GM23248 (cell line): Measurements from ENCODE around the gene RPRD1B. TPM values are rescaled to one million over a fixed set of nuclear protein-coding genes. Genes with fewer than 3 reads are reported as not detected.

Source experiments
- DNase-seq: peaks from one replicate; pipeline ENCODE4 v3.0.0-alpha.2; 2015
- H2AFZ ChIP-seq: fragments of 200-600 bp; sonication (generic); 2 replicates; pipeline ENCODE4 v1.6.1; 2016; ENCODE audit warnings: antibody characterized with exemption
- H3F3A ChIP-seq: fragments of 200-600 bp; sonication (generic); 2 replicates; pipeline ENCODE4 v1.6.1; 2016; ENCODE audit warnings: mild to moderate bottlenecking, antibody characterized with exemption, mixed run types; ENCODE audit not compliant: insufficient read depth
- H3K27ac ChIP-seq: fragments of 200-600 bp; sonication (generic); 2 replicates; pipeline ENCODE4 v1.5.1; 2016; ENCODE audit warnings: mild to moderate bottlenecking
- H3K27me3 ChIP-seq: fragments of 200-600 bp; sonication (generic); replicated peaks from 2 replicates; pipeline ENCODE4 v1.6.1; 2016; ENCODE audit warnings: mild to moderate bottlenecking; ENCODE audit not compliant: insufficient read depth
- H3K36me3 ChIP-seq: fragments of 200-600 bp; sonication (generic); 2 replicates; pipeline ENCODE4 v1.6.1; 2016; ENCODE audit warnings: low read depth, mild to moderate bottlenecking
- H3K4me1 ChIP-seq: fragments of 200-600 bp; sonication (generic); 2 replicates; pipeline ENCODE4 v1.6.1; 2016; ENCODE audit warnings: mild to moderate bottlenecking; ENCODE audit not compliant: insufficient read depth
- H3K4me2 ChIP-seq: fragments of 200-600 bp; sonication (generic); one replicate; pipeline ENCODE4 v1.6.1; 2016; ENCODE audit warnings: mild to moderate bottlenecking; ENCODE audit not compliant: unreplicated experiment
- H3K4me3 ChIP-seq: fragments of 200-600 bp; sonication (generic); 2 replicates; pipeline ENCODE4 v1.5.1; 2016; ENCODE audit warnings: mild to moderate bottlenecking
- H3K79me2 ChIP-seq: fragments of 200-600 bp; sonication (generic); 2 replicates; pipeline ENCODE4 v1.6.1; 2016; ENCODE audit warnings: mild to moderate bottlenecking; ENCODE audit not compliant: insufficient read depth
- H3K9ac ChIP-seq: fragments of 200-600 bp; sonication (generic); 2 replicates; pipeline ENCODE4 v1.6.1; 2016; ENCODE audit warnings: mild to moderate bottlenecking
- H3K9me2 ChIP-seq: fragments of 200-600 bp; sonication (generic); 2 replicates; pipeline ENCODE4 v1.6.1; 2016; ENCODE audit warnings: mixed run types, mild to moderate bottlenecking, moderate library complexity; ENCODE audit not compliant: insufficient read depth
- H3K9me3 ChIP-seq: fragments of 200-600 bp; sonication (generic); one replicate; pipeline ENCODE4 v1.6.1; 2017; ENCODE audit warnings: low read depth
- H4K20me1 ChIP-seq: fragments of 200-600 bp; sonication (generic); 2 replicates; pipeline ENCODE4 v1.6.0; 2016; ENCODE audit not compliant: insufficient read depth
- EZH2 ChIP-seq: fragments of 200-600 bp; sonication (generic); IDR thresholded peaks from 2 replicates; pipeline ENCODE4 v1.6.1; 2018; ENCODE audit warnings: antibody characterized with exemption, mild to moderate bottlenecking; ENCODE audit not compliant: insufficient read depth, poor library complexity, severe bottlenecking
- EZH2phosphoT487 ChIP-seq: fragments of 200-600 bp; sonication (generic); IDR thresholded peaks from 2 replicates; pipeline ENCODE4 v1.6.1; 2018; ENCODE audit warnings: antibody characterized with exemption, moderate library complexity, mild to moderate bottlenecking, low read depth; ENCODE audit not compliant: insufficient read depth
- WGBS, 2 experiments: methylation state at CpG; one replicate each; pipeline ENCODE4 v1.1.6; 2015 to 2017; ENCODE audit warnings: low lambda C conversion rate in 2 of 2, low coverage in 1 of 2; ENCODE audit errors: missing lambda C conversion rate in 2 of 2; 5-methylcytosine and 5-hydroxymethylcytosine counted together
- in situ Hi-C: fragments of 300-500 bp; cut with MboI; formaldehyde crosslinking; loops from 2 replicates; pipeline ENCODE4 v1.15.0; 2020
- polyA plus RNA-seq: library from polyadenylated mRNA; unstranded; fragments of >200 nt; fragmentation: Nextera tagmentation; extraction: Ambion mirVana; gene quantifications from 2 replicates; pipeline ENCODE4 v1.2.1, GENCODE V29; 2016
- total RNA-seq: library from RNA; depleted of rRNA; stranded (reverse); fragments of >200 nt; shearing (Covaris generic); gene quantifications from 2 replicates; pipeline ENCODE4 v1.2.3, GENCODE V29; 2014

The RPRD1B gene
- total and polyA plus RNA-seq, 2 experiments from 2014 or later = 13.5 to 15.6 TPM

- no peaks in the 10 kb centered on the region for H3K9me2 ChIP-seq
- no peak overlapping the region for H3K4me2 ChIP-seq
- no peaks in the 10 kb centered on the region for H3K36me3 ChIP-seq
- peaks cover 45% of the 10 kb centered on the region for H3F3A ChIP-seq
- TF ChIP-seq EZH2 (no peak), EZH2phosphoT487 (no peak)
- H3K27me3 ChIP-seq = no peaks in the 10 kb centered on the region
- no peak overlapping the region for H3K9ac ChIP-seq
- H3K4me1 ChIP-seq = peaks cover 36% of the 10 kb centered on the region
- H3K4me3 ChIP-seq = no peak overlapping the region
- no peaks in the 10 kb centered on the region for H3K79me2 ChIP-seq
- in situ Hi-C loops = no loop called here
- no peaks in the 10 kb centered on the region for H4K20me1 ChIP-seq
- H3K27ac ChIP-seq = no peak overlapping the region
- no peak for DNase-seq
- no peaks in the 10 kb centered on the region for H3K9me3 ChIP-seq
- no peak overlapping the region for H2AFZ ChIP-seq
- WGBS, 2 experiments = 94 to 95% methylated on average over 8 of the region's 8 CpGs
These were observed 78.1 kb downstream of the RPRD1B start for GRCh38 chr20:38111366-38112232.

- 94 to 99% methylated on average over 9 to 14 of the region's 14 CpGs for WGBS, 2 experiments
These were observed 78.8 kb downstream of the RPRD1B start for GRCh38 chr20:38112261-38112929.

GRCh38 chr20:38112930-38113294, 79.4 kb downstream of the RPRD1B start:
- DNase-seq = no peak
- H3K9me3 ChIP-seq = no peaks in the 10 kb centered on the region
- in situ Hi-C loops = no loop called here
- H3K27me3 ChIP-seq = no peaks in the 10 kb centered on the region
- no peak overlapping the region for H3K27ac ChIP-seq
- no peaks in the 10 kb centered on the region for H4K20me1 ChIP-seq
- H2AFZ ChIP-seq = no peak overlapping the region
- TF ChIP-seq EZH2 (no peak), EZH2phosphoT487 (no peak)
- no peak overlapping the region for H3K4me2 ChIP-seq
- H3K79me2 ChIP-seq = no peaks in the 10 kb centered on the region
- H3F3A ChIP-seq = peaks cover 57% of the 10 kb centered on the region
- no peaks in the 10 kb centered on the region for H3K9me2 ChIP-seq
- H3K4me1 ChIP-seq = peaks cover 42% of the 10 kb centered on the region
- WGBS, 2 experiments = 98% methylated on average over 8 of the region's 8 CpGs
- H3K9ac ChIP-seq = no peak overlapping the region
- H3K36me3 ChIP-seq = no peaks in the 10 kb centered on the region
- H3K4me3 ChIP-seq = no peak overlapping the region

More at GRCh38 chr20:38112261-38112929, 78.8 kb downstream of the RPRD1B start:
- H3K4me1 ChIP-seq = peaks cover 38% of the 10 kb centered on the region
- H3K27me3 ChIP-seq = no peaks in the 10 kb centered on the region
- no peaks in the 10 kb centered on the region for H3K9me3 ChIP-seq
- no peak overlapping the region for H3K9ac ChIP-seq
- no peaks in the 10 kb centered on the region for H3K9me2 ChIP-seq
- TF ChIP-seq EZH2phosphoT487 (no peak), EZH2 (no peak)
- H2AFZ ChIP-seq = no peak overlapping the region
- no peaks in the 10 kb centered on the region for H3K36me3 ChIP-seq
- no peaks in the 10 kb centered on the region for H3K79me2 ChIP-seq
- no peaks in the 10 kb centered on the region for H4K20me1 ChIP-seq
- in situ Hi-C loops = no loop called here
- peaks cover 53% of the 10 kb centered on the region for H3F3A ChIP-seq
- H3K4me2 ChIP-seq = no peak overlapping the region
- no peak overlapping the region for H3K27ac ChIP-seq
- DNase-seq = no peak
- H3K4me3 ChIP-seq = no peak overlapping the region

GRCh38 chr20:38113401-38114325, 80.1 kb downstream of the RPRD1B start:
- no peak for DNase-seq
- H3K4me2 ChIP-seq = no peak overlapping the region
- no peaks in the 10 kb centered on the region for H3K9me2 ChIP-seq
- H3K4me3 ChIP-seq = no peak overlapping the region
- peaks cover 57% of the 10 kb centered on the region for H3F3A ChIP-seq
- H3K79me2 ChIP-seq = no peaks in the 10 kb centered on the region
- in situ Hi-C loops = no loop called here
- no peak overlapping the region for H3K9ac ChIP-seq
- H3K27me3 ChIP-seq = no peaks in the 10 kb centered on the region
- TF ChIP-seq EZH2 = no peak
- no peak for TF ChIP-seq EZH2phosphoT487
- no peaks in the 10 kb centered on the region for H3K9me3 ChIP-seq
- no peaks in the 10 kb centered on the region for H4K20me1 ChIP-seq
- H3K36me3 ChIP-seq = no peaks in the 10 kb centered on the region
- H2AFZ ChIP-seq = no peak overlapping the region
- peaks cover 42% of the 10 kb centered on the region for H3K4me1 ChIP-seq
- no peak overlapping the region for H3K27ac ChIP-seq
- WGBS, 2 experiments = 88 to 92% methylated on average over 10 of the region's 10 CpGs
